Parathyroid adenoma (tissue), 2 donors: Measurements from ENCODE around the gene CYP1A2.
"Not testable (repeated sequence)": the region's sequence is repeated elsewhere in the genome, so short reads cannot be mapped to it uniquely, and the experiment has no call there.

ENCODE experiments used
- H2AFZ ChIP-seq: fragments of 300-600 bp; sonication (generic); one replicate; pipeline ENCODE4 v1.7.0; 2017; ENCODE audit warnings: antibody characterized with exemption, mild to moderate bottlenecking
- H3K27ac ChIP-seq: fragments of 300-600 bp; sonication (generic); one replicate; pipeline ENCODE4 v1.7.0; 2017
- H3K27me3 ChIP-seq: fragments of 300-600 bp; sonication (generic); one replicate; pipeline ENCODE4 v1.7.0; 2017; ENCODE audit warnings: low read length; ENCODE audit not compliant: control insufficient read depth, insufficient read depth
- H3K36me3 ChIP-seq: fragments of 300-600 bp; sonication (generic); one replicate; pipeline ENCODE4 v1.7.0; 2017; ENCODE audit warnings: low read length; ENCODE audit not compliant: control insufficient read depth, insufficient read depth
- H3K4me1 ChIP-seq: fragments of 300-600 bp; sonication (generic); one replicate; pipeline ENCODE4 v1.7.0; 2017; ENCODE audit warnings: control low read depth
- H3K4me2 ChIP-seq: fragments of 300-600 bp; sonication (generic); one replicate; pipeline ENCODE4 v1.7.0; 2017; ENCODE audit warnings: low read length
- H3K4me3 ChIP-seq: fragments of 300-600 bp; sonication (generic); one replicate; pipeline ENCODE4 v1.7.0; 2017; ENCODE audit warnings: low read depth, low read length
- H3K79me2 ChIP-seq: fragments of 300-600 bp; sonication (generic); one replicate; pipeline ENCODE4 v1.7.0; 2017; ENCODE audit warnings: control low read depth
- H3K9ac ChIP-seq: fragments of 300-600 bp; sonication (generic); one replicate; pipeline ENCODE4 v1.7.0; 2017; ENCODE audit warnings: mild to moderate bottlenecking
- H3K9me3 ChIP-seq: fragments of 300-600 bp; sonication (generic); one replicate; pipeline ENCODE4 v1.7.0; 2017; ENCODE audit warnings: low read length; ENCODE audit not compliant: control insufficient read depth
- CTCF ChIP-seq: fragments of 300-600 bp; sonication (generic); IDR thresholded peaks from one replicate; pipeline ENCODE4 v1.7.0; 2017; ENCODE audit warnings: antibody characterized with exemption, mild to moderate bottlenecking
- donor health status: primary hyperparathyroidism.

CYP1A2 gene

DNA sequence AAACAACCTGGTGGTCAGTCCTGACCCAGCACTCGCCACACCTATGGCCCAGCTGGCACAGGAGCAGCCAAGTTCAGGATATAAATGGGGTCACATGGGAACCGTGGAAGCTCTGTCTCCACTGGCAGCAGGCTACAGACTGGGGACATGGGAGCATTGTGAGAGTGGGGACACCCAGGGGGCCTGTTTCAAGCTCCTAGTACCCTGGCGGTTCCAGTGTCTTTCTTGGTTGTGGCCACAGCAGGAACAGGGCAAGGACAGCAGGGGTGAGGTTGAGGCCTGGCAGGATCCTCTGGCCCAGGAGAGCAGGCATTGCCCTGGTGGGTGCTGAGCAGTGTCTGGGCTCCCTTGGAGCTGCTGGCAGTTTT lies 35.1 kb downstream of the CYP1A2 start:
- Histone ChIP-seq H3K27ac (no peak overlapping the region), H2AFZ (no peak overlapping the region), H3K4me2 (peak overlapping the region; percentile 78), H3K36me3 (no peaks in the 10 kb centered on the region), H3K4me3 (peak overlapping the region; percentile 69), H3K4me1 (peaks cover 18% of the 10 kb centered on the region), H3K9ac (no peak overlapping the region), H3K9me3 (no peaks in the 10 kb centered on the region), H3K27me3 (no peaks in the 10 kb centered on the region), H3K79me2 (peaks cover 6% of the 10 kb centered on the region)
- no peak for TF ChIP-seq CTCF

DNA sequence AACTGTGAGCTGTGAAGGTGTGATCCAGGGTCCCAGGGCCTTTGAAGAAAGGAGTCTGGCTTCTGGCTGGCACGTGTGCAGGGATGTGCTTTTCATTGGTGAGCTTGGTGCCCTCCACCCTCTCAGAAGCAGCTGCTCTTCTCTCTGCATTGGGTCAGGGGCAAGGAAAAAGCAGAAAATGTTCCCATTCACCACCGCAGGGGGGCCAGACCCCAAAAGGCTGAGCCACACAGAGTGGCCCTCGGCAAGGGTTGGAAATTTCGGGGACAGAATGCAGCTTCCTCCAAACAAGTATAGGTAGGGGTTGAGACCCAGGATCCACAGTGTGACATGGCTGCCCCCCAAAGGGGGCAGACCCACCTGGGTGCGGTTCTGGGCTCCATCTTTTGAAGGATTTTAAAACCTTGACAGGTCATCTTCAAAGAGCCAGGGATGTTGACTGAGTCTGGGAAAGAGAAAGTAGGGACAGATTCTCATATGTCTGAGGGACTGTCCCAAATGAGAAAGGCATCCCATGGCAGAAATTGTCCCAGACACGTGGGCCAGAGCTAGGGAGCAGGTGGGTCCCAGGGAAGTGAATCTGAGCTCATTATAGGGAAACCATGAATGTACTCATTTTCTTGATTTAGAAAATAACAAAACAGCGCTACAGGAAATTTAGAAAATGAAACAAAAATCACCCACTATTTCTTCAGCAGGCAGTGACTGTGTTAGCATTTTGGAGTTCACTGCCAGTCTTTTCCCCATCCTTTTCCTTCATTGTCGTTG lies 36.0 kb downstream of the CYP1A2 start:
- no peak for TF ChIP-seq CTCF
- Histone ChIP-seq H2AFZ (no peak overlapping the region), H3K9ac (no peak overlapping the region), H3K4me3 (no peak overlapping the region), H3K36me3 (no peaks in the 10 kb centered on the region), H3K9me3 (no peaks in the 10 kb centered on the region), H3K27ac (no peak overlapping the region), H3K79me2 (peaks cover 6% of the 10 kb centered on the region), H3K4me2 (no peak overlapping the region), H3K27me3 (no peaks in the 10 kb centered on the region), H3K4me1 (peaks cover 19% of the 10 kb centered on the region)

DNA sequence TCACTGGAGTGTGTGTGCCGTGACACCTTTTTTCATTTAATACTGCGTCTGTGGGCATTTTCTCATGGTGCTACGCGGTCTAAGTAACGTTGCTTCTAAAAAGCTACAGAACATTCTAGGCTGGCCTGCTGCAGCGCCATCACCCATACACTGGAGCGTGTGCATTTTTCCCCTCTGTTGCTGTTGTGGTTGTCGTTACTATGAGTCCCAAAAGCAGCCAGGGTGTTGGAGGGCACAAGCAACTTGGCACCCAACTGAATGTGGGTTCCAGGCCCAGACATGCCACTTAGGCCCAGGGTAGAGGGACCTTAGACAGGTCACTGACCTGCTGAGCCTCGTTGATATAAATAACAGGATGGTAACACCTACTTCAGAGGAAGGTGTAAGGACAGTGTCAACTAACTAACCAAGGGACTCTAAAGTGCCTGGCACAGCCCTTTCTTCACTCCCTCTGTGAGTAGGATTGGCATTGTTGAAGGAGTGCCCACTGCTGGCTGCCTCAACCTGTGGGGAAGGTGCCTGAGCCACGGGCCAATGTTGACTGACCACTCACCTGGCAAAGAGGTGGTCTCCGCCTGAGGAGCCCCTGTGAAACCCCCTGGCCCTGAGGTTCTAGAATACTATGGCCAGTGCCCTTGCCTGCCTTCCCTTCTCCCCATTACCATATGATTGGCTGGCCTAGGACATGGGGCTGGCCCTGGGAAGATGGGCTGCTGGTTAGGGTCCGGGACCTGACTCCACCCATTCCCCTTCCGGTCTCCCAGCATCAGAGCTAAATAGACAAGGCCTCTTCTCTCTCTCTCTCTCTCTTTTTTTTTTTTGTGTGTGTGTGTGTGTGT lies 36.8 kb downstream of the CYP1A2 start:
- H3K27ac ChIP-seq, result no peak overlapping the region
- H3K4me3 ChIP-seq, result no peak overlapping the region
- H3K79me2 ChIP-seq, result peaks cover 10% of the 10 kb centered on the region
- H2AFZ ChIP-seq, result no peak overlapping the region
- H3K27me3 ChIP-seq, result no peaks in the 10 kb centered on the region
- no peak overlapping the region for H3K9ac ChIP-seq
- TF ChIP-seq CTCF, result no peak
- no peak overlapping the region for H3K4me2 ChIP-seq
- H3K36me3 ChIP-seq, result no peaks in the 10 kb centered on the region
- no peaks in the 10 kb centered on the region for H3K9me3 ChIP-seq
- peaks cover 21% of the 10 kb centered on the region for H3K4me1 ChIP-seq

- H2AFZ ChIP-seq, H3K36me3 ChIP-seq, H3K9me3 ChIP-seq, H3K4me3 ChIP-seq, H3K27me3 ChIP-seq, H3K4me2 ChIP-seq, H3K9ac ChIP-seq: not testable (repeated sequence)
- Histone ChIP-seq H3K27ac (peak overlapping the region; percentile 9), H3K4me1 (peaks cover 15% of the 10 kb centered on the region), H3K79me2 (peaks cover 10% of the 10 kb centered on the region)
Measured at GRCh38 chr15:74786081-74786480, 37.4 kb downstream of the CYP1A2 start.

DNA sequence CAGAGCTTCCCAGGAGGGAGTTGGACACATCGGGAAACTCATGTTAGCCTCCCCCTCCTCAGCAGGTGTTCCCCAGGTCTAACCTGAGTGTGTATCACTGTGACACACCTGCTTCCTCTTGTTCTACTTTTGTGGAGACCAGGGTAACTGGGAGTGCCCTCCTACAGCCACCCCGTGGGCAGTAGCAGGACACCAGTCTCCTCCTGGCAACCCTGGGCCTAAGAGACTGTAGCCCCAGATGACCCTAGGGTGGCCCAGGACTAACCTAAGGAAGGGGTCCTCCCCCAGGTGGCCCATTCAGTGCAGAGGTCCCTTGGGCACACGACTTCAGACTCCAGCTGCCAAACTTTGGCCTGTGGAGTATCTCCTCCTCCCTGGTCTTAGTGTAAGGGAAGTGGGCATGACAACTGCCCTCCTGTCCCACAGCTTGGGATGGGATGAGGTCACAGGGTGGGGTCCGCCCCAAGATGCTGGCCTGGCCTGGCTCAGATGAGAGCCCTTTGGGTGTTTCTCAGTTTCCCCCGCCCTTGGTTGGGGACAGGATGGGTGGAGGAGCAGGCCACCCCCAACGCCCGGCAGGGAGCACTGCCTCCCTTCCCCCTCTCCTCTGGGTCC lies 38.0 kb downstream of the CYP1A2 start:
- H3K9ac ChIP-seq, result no peak overlapping the region
- peaks cover 5% of the 10 kb centered on the region for H3K79me2 ChIP-seq
- no peak overlapping the region for H3K4me2 ChIP-seq
- peaks cover 10% of the 10 kb centered on the region for H3K4me1 ChIP-seq
- H3K27ac ChIP-seq, result peak overlapping the region; percentile 9
- no peaks in the 10 kb centered on the region for H3K27me3 ChIP-seq
- no peaks in the 10 kb centered on the region for H3K36me3 ChIP-seq
- H2AFZ ChIP-seq, result no peak overlapping the region
- H3K9me3 ChIP-seq, result no peaks in the 10 kb centered on the region
- no peak for TF ChIP-seq CTCF
- no peak overlapping the region for H3K4me3 ChIP-seq
